ENCODE data around the gene GMNN. TPM values are rescaled to one million over a fixed set of nuclear protein-coding genes. Genes with fewer than 3 reads are reported as not detected.

GMNN gene
- polyA plus RNA-seq, 1 donor (not counting 4 experiments of a cell fraction or from before 2014, with no cell fraction given): 28.4 TPM

- Histone ChIP-seq H3K79me2 (ENCODE audit: control insufficient read depth, insufficient read depth, low read length) (no peaks in the 10 kb centered on the region), H3K9me1 (ENCODE audit: control insufficient read depth, extremely low read depth, insufficient read depth, low read length) (no peaks in the 10 kb centered on the region), H3K4me3 (ENCODE audit: control insufficient read depth in 2 of 3, extremely low read depth in 1 of 3, insufficient read depth in 2 of 3, low read depth in 1 of 3, low read length in 3 of 3) (no peak overlapping the region), H2AFZ (ENCODE audit: control insufficient read depth, low read length) (no peak overlapping the region), H3K9me3 (ENCODE audit: control insufficient read depth, low read depth, low read length) (no peaks in the 10 kb centered on the region), H3K9ac (ENCODE audit: control insufficient read depth, extremely low read depth, insufficient read depth, low read length) (no peak overlapping the region), H4K20me1 (ENCODE audit: control insufficient read depth, extremely low read depth, insufficient read depth, low read length) (no peaks in the 10 kb centered on the region), H3K27ac (ENCODE audit: control insufficient read depth, insufficient read depth, low read length) (no peak overlapping the region), H3K4me1 (ENCODE audit: control insufficient read depth, extremely low read depth, insufficient read depth, low read length) (no peaks in the 10 kb centered on the region), H3K4me2 (ENCODE audit: control insufficient read depth, extremely low read depth, insufficient read depth, low read depth, low read length) (no peak overlapping the region), H3K27me3 (ENCODE audit: control insufficient read depth, extremely low read depth, insufficient read depth, low read length) (no peaks in the 10 kb centered on the region), H3K36me3 (ENCODE audit: control insufficient read depth in 2 of 2, extremely low read depth in 1 of 2, insufficient read depth in 2 of 2, low read length in 2 of 2) (no peaks in the 10 kb centered on the region)
- FAIRE-seq (no peak), DNase-seq (ENCODE audit: low read depth, low spot score) (no peak)
- dilution Hi-C loops (cut with MboI; ENCODE audit: extremely low pct_ligation_motif_present, low sequenced_read_pairs): no loop called here
- TF ChIP-seq EZH2 (IDR thresholded peaks at IDR 0.05; ENCODE audit: low read length): no peak
Observed at GRCh38 chr6:24809728-24810127, 35.0 kb downstream of the GMNN start.

- no peak overlapping the region for H3K9ac ChIP-seq (ENCODE audit: control insufficient read depth, extremely low read depth, insufficient read depth, low read length)
- no peaks in the 10 kb centered on the region for H4K20me1 ChIP-seq (ENCODE audit: control insufficient read depth, extremely low read depth, insufficient read depth, low read length)
- H3K79me2 ChIP-seq (ENCODE audit: control insufficient read depth, insufficient read depth, low read length): no peaks in the 10 kb centered on the region
- no peak overlapping the region for H3K4me3 ChIP-seq (ENCODE audit: control insufficient read depth in 2 of 3, extremely low read depth in 1 of 3, insufficient read depth in 2 of 3, low read depth in 1 of 3, low read length in 3 of 3)
- H2AFZ ChIP-seq (ENCODE audit: control insufficient read depth, low read length): no peak overlapping the region
- H3K27me3 ChIP-seq (ENCODE audit: control insufficient read depth, extremely low read depth, insufficient read depth, low read length): no peaks in the 10 kb centered on the region
- dilution Hi-C loops (cut with MboI; ENCODE audit: extremely low pct_ligation_motif_present, low sequenced_read_pairs): no loop called here
- H3K4me1 ChIP-seq (ENCODE audit: control insufficient read depth, extremely low read depth, insufficient read depth, low read length): no peaks in the 10 kb centered on the region
- FAIRE-seq (no peak), DNase-seq (ENCODE audit: low read depth, low spot score) (no peak)
- no peaks in the 10 kb centered on the region for H3K9me1 ChIP-seq (ENCODE audit: control insufficient read depth, extremely low read depth, insufficient read depth, low read length)
- no peaks in the 10 kb centered on the region for H3K9me3 ChIP-seq (ENCODE audit: control insufficient read depth, low read depth, low read length)
- H3K4me2 ChIP-seq (ENCODE audit: control insufficient read depth, extremely low read depth, insufficient read depth, low read depth, low read length): no peak overlapping the region
- no peaks in the 10 kb centered on the region for H3K36me3 ChIP-seq (ENCODE audit: control insufficient read depth in 2 of 2, extremely low read depth in 1 of 2, insufficient read depth in 2 of 2, low read length in 2 of 2)
- TF ChIP-seq, protein P1, sequence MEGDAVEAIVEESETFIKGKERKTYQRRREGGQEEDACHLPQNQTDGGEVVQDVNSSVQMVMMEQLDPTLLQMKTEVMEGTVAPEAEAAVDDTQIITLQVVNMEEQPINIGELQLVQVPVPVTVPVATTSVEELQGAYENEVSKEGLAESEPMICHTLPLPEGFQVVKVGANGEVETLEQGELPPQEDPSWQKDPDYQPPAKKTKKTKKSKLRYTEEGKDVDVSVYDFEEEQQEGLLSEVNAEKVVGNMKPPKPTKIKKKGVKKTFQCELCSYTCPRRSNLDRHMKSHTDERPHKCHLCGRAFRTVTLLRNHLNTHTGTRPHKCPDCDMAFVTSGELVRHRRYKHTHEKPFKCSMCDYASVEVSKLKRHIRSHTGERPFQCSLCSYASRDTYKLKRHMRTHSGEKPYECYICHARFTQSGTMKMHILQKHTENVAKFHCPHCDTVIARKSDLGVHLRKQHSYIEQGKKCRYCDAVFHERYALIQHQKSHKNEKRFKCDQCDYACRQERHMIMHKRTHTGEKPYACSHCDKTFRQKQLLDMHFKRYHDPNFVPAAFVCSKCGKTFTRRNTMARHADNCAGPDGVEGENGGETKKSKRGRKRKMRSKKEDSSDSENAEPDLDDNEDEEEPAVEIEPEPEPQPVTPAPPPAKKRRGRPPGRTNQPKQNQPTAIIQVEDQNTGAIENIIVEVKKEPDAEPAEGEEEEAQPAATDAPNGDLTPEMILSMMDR (optimal IDR thresholded peaks at IDR 0.05 in 1 of 3, IDR thresholded peaks at IDR 0.05 in 1 of 3, conservative IDR thresholded peaks at IDR 0.05 in 1 of 3; ENCODE audit: extremely low read depth in 1 of 3, insufficient read depth in 2 of 3, low read length in 3 of 3): no peak
- TF ChIP-seq EZH2 (IDR thresholded peaks at IDR 0.05; ENCODE audit: low read length): no peak
- no peak overlapping the region for H3K27ac ChIP-seq (ENCODE audit: control insufficient read depth, insufficient read depth, low read length)
Observed at GRCh38 chr6:24818346-24818745, 43.6 kb downstream of the GMNN start.

GRCh38 chr6:24821860-24822444 lies 47.2 kb downstream of the GMNN start:
- Histone ChIP-seq H3K9me3 (ENCODE audit: control insufficient read depth, low read depth, low read length) (no peaks in the 10 kb centered on the region), H3K4me3 (ENCODE audit: control insufficient read depth in 2 of 3, extremely low read depth in 1 of 3, insufficient read depth in 2 of 3, low read depth in 1 of 3, low read length in 3 of 3) (no peak overlapping the region), H3K36me3 (ENCODE audit: control insufficient read depth in 2 of 2, extremely low read depth in 1 of 2, insufficient read depth in 2 of 2, low read length in 2 of 2) (no peaks in the 10 kb centered on the region), H3K27ac (ENCODE audit: control insufficient read depth, insufficient read depth, low read length) (no peak overlapping the region), H3K27me3 (ENCODE audit: control insufficient read depth, extremely low read depth, insufficient read depth, low read length) (no peaks in the 10 kb centered on the region), H3K9me1 (ENCODE audit: control insufficient read depth, extremely low read depth, insufficient read depth, low read length) (no peaks in the 10 kb centered on the region), H3K79me2 (ENCODE audit: control insufficient read depth, insufficient read depth, low read length) (no peaks in the 10 kb centered on the region), H2AFZ (ENCODE audit: control insufficient read depth, low read length) (no peak overlapping the region), H4K20me1 (ENCODE audit: control insufficient read depth, extremely low read depth, insufficient read depth, low read length) (no peaks in the 10 kb centered on the region), H3K4me1 (ENCODE audit: control insufficient read depth, extremely low read depth, insufficient read depth, low read length) (peaks cover 5% of the 10 kb centered on the region), H3K9ac (ENCODE audit: control insufficient read depth, extremely low read depth, insufficient read depth, low read length) (no peak overlapping the region), H3K4me2 (ENCODE audit: control insufficient read depth, extremely low read depth, insufficient read depth, low read depth, low read length) (no peak overlapping the region)
- FAIRE-seq (no peak), DNase-seq (ENCODE audit: low read depth, low spot score) (no peak)
- dilution Hi-C loops (cut with MboI; ENCODE audit: extremely low pct_ligation_motif_present, low sequenced_read_pairs): no loop called here
- no peak for TF ChIP-seq EZH2 (IDR thresholded peaks at IDR 0.05; ENCODE audit: low read length)
- TF ChIP-seq, protein P1 (optimal IDR thresholded peaks at IDR 0.05 in 1 of 3, IDR thresholded peaks at IDR 0.05 in 1 of 3, conservative IDR thresholded peaks at IDR 0.05 in 1 of 3; ENCODE audit: extremely low read depth in 1 of 3, insufficient read depth in 2 of 3, low read length in 3 of 3): no peak

Data from keratinocyte (primary cell).